NCI-H446 (cell line): Measurements from ENCODE around the gene HES1.
"Not testable (repeated sequence)": the region's sequence is repeated elsewhere in the genome, so short reads cannot be mapped to it uniquely, and the experiment has no call there.

Source experiments
- DNase-seq, 2 experiments: peaks; one replicate each; lab custom pipeline; 2025; lab: John Stamatoyannopoulos, UW

The HES1 gene

DNA sequence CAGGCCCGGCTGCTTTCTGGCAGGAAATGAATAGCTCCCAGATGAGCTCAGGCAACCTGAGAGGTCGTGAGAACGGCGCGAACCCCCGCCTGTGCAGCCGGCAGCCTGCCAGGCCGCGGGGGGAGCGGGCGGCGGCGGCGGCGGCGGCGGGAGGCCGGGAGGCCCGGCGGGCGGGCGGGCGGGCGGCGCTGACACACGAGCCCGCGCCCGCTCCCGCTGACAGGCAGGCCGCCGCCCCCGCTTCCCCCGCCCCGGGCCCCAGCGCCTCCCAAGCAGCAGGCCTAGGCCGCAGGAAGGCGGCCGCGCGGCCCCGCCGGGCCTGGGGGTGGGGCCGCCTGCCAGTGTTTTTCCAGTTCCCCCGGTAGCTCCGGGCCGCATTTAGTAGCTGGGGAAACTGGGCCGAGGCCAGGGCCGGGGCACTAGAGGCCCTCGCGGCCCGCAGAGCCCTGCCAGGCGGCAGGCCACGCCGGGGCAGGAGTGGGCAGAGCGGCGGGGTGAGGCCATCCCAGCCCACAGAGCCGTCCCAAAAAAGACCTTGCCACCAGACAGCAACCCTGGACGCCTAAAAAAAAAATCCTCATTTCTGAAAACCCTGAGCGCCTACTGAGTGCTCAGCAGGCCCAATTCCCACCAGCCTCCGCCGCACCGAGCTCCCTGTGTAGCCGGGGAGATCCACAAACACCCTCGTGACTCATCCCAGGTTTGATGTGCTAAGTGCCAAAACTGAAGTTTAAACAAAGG lies 5.6 kb downstream of the HES1 start:
- DNase-seq, result peak; percentile 18 to 76

- no peak for DNase-seq
Observed at GRCh38 chr3:194142156-194142910, 6.4 kb downstream of the HES1 start.

GRCh38 chr3:194145702-194146101 lies 9.8 kb downstream of the HES1 start:
- no peak for DNase-seq

DNA sequence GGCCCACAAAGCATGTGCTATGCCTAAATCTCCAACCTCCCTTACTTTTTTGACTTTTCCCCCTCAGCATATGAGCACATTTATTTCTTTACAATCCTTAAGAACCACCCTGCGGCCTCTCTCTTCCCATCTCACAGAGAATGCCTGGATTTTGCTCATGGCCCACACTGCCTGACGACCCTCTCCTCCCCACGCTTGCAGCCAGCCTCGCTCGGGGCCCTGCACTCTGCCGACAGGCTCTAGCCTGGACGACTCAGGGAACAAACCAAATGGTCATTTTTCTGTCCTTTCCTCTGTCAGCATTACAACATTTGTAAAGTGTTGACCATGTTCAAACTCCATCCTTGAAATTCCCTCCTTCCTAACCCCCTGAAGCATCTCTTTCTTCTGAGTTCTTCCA lies 11.7 kb downstream of the HES1 start:
- DNase-seq, result no peak

GRCh38 chr3:194148383-194148782 lies 12.4 kb downstream of the HES1 start:
- no peak for DNase-seq

DNA sequence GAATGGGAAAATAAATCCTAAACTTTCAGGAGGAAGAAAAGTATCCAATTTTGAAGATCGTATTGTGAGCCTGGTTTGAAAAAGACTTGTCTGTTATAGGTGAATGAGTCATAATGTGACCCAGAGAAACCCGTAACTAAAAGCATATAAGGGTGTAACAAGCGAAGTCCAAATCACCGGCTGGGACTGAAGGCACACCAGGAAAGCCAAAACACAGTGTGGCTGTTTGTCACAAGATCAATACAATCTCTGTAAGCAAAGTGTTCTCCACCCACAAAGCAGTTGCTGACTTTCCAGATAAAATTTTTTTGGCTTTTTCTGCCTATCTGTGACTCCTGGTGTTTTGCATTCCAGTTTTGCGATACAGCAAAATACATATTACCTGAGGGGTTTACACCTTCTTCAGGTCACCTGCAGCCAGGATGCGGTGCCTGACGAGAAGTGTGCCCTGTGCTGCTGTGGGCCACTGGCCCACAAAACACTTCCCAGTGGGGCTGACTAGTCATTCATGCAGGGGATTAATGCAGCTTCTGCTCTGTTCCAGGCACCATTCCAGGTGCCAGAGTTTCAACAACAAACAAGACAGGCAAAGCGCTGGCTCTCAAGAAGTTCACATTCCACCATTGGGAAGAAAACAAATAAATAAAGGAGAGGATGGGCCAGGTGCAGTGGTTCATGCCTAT lies 14.4 kb downstream of the HES1 start:
- DNase-seq, result no peak

GRCh38 chr3:194150935-194151302 lies 15.0 kb downstream of the HES1 start:
- not testable (repeated sequence) for DNase-seq

DNA sequence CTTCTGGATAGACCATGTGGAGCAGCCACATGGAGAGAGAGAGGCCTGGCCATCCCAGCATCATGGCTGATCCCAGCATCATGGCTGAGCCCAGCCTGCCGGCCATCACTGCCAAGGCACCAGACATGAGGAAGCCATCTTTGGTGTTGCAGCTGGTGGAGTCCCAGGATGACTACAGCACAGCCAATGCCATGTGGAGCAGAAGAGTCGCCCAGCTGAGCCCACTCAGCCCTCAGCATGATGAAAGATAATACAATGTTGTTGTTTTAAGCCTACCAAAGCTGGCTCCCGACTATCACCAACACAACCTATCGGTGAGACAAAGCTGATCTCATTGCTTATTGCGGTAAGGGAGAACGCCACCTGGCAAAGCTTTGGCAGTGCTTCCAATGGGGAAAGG lies 18.4 kb downstream of the HES1 start:
- DNase-seq, result no peak

DNA sequence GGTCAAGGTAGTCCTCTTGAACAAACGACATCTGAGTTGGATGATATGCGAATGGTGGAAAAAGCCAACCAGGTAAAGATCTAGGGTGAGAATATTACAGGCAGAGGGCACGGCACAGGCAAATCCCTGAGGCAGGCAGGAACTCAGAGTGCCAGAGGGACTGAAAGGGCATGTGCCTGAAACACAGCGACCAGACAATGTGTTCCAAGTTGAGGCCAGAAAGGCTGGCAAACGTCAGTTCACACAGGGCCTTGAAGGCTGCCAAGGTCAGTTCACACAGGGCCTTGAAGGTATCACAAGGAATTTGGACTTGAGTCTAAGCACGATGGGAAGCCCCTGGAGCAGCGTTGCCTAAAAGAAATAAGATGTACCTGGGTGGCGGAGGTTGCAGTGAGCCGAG lies 20.1 kb downstream of the HES1 start:
- no peak for DNase-seq

DNA sequence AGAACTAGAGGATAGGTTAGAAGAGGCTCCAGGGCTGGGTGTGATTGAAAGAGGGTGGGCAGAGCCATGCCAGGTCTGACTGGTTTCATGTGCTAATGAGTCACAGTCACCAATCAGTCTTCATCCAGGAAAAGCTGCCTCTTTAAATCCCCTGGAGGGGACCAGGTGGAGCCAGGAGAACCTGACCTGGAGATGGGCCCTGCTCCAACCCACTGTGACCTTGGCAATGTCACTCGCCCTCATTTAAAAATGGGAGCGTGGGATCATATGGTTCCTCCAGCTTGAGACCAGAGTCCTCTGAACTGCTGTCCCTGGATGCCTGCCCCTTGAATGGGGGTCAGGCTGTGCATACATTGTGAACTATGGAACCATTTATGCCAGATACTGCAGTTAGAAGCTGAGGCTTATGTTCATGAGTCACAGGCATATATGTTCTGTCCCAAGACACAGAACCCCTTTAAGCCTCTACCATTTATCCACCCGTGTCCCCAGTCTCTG lies 23.0 kb downstream of the HES1 start:
- DNase-seq, result no peak

- DNase-seq, result no peak
Observed at GRCh38 chr3:194160158-194160557, 24.2 kb downstream of the HES1 start.

DNA sequence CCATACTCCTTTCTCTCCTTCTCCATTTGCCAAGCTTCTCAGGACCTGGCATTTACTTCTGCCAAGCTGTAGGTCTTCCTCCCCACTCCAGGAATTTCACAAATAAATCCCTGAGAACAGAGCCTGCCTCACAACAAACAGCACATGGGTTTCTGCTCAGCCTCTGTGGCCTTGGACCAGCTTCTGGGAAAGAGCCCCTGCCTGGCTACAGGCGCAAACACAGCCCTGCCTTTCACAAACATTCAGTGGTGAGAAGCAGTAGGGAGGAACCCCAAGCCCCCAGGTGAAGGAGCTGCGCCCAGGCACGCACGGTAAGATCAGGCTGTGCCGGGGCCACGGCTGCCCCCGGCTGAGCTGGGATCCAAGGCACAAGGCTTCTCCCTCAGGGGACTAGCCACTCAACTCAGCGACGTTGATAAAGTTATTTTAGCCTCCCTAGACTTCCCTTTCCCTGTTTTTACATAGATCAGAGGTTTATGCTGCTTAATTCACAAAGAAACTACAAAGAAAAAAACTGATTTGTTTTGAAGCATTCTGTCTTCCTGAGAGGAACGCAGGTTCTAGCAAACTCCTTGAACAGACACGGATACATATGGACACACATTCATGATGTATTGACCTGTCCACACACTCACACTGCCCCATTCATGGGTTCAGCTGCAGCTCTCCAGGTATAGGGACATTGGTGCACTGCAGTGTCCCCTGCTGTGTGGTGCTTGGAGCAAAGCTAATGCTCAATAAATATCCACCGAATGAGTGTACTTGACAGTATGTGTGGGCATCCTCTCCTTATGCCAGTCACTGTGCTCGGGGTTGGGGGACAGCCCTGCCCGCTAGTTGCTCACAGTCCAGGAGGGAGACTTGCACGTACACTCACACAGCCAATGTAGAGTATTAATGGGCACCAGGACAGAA lies 25.4 kb downstream of the HES1 start:
- DNase-seq, result no peak

DNA sequence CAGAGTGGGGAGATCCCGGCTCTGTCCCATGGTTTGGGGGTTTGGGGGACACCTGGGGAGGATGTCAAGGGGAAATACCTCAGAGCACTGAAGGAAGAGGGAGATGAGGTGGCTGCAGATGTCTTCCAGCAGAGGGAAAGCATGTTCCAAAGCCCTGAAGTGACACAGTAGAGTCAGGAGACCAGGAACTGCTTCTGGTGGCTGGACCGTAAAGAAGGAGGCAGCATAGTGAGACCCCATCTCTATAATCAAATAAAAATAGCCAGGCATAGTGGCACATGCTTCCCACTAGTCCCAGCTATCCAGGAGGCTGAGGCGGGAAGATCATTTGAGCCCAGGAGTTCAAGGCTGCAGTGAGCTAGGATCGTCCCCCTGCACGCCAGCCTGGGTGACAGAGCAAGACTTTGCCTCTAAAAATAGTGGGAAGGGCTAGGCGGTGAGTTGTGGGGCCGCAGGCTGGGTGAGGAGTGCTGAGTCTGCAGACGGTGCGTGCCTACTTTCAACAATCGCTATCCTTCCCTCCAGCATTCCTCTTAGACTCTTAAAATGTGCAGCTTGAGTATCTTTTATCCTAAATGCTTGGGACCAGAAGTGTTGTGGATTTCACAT lies 26.2 kb downstream of the HES1 start:
- DNase-seq, result no peak

DNA sequence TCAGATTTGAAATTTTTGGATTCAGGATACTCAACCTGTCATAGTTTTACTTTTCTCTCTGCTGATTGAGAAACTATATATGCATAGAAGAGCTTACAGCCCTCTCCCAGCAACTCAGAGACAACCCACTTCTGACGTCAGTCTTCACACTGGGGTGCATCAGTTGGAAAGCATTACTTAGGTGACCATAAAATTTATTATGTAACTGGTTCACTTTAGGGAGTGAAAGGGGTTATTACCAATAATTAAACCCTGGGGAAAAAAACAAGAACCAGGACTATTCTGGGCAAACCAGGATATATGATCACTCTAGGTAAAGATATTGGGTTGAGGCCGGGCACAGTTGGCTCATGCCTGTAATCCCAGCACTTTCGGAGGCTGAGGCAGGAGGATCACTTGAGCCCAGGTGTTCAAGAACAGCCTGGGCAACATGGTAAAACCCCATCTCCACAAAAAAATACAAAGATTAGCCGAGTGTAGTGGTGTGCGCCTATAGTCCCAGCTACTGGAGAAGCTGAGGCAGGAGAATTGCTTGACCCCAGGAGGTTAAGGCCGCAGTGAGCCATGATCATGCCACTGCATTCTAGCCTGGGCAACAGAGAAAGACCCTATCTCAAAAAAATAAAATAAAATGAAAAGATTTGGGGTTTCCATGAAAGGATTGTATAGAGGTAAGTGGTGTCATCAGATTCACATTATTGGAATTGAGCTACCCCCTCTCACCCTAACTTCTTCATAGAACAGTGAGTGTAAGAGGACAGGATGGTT lies 27.1 kb downstream of the HES1 start:
- no peak for DNase-seq

DNA sequence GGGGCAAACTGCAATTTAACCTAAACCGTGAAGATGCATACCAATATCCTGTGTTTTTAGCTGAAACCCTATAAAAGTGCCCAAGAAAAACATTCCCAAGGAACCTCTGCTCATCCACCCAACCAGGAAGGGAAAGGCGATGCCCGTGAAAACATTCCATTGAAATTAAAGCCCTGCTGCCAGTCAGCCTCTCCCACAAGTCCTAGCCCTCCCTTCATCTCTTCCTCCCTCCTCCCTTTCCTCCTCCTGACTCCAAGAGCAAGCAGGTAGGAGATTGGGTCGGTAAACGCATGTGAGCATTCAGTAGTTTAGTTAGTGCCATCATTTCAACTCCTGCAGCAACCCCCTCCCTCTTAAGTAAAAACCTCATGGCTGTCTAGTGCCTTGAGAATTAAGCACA lies 27.7 kb downstream of the HES1 start:
- DNase-seq, result no peak

DNA sequence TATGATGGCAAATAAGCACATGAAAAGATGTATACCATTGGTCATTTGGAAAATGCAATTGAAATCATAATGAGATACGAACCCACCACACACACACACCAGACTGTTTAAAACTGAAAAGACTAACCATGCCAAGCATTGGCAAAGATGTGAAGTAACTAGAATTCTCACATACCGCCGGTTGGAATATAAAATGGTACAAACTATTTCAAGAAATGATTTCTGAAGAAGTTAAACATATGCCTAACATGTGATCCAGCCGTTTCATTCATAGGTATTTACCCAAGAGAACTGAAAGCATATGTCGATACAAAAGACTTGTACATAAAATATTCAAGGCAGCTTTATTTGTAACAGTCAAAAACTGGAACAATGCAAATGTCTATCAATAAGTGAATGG lies 28.9 kb downstream of the HES1 start:
- DNase-seq, result no peak

GRCh38 chr3:194165271-194166018 lies 29.5 kb downstream of the HES1 start:
- DNase-seq, result no peak

- DNase-seq, result no peak
Observed at GRCh38 chr3:194166682-194167479, 30.9 kb downstream of the HES1 start.
